HG03064 (cell line): Measurements from ENCODE around the gene RIPPLY3.
"Not testable (repeated sequence)": the region's sequence is repeated elsewhere in the genome, so short reads cannot be mapped to it uniquely, and the experiment has no call there.

Experiments used
- ATAC-seq: cut with Tn5 transposase; IDR thresholded peaks from one replicate; pipeline ENCODE4 v1.9.1; 2021; ENCODE audit warnings: low read depth; ENCODE audit not compliant: unreplicated experiment

The RIPPLY3 gene

GRCh38 chr21:36980280-36981048 lies 26.0 kb upstream of the RIPPLY3 start:
- ATAC-seq: no peak

DNA sequence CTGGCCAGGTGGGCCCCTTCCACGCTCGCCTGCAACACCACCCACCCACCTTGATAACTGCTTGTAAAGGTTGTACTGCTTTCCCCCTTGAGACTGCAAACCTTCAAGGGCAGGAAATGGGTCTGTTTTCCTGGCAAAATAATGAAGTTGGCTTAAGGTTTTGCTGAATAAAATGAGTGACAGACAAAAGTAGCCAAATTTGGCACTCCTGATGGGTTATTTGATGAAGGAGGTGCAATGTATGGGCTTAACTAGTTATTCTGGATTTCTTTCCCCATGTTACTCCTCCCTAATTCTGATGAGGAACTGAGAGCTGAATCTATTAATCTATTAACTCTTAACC lies 25.5 kb upstream of the RIPPLY3 start:
- ATAC-seq: no peak

GRCh38 chr21:36981977-36982700 lies 24.4 kb upstream of the RIPPLY3 start:
- no peak for ATAC-seq

- no peak for ATAC-seq
Measured at GRCh38 chr21:36985751-36986594, 20.5 kb upstream of the RIPPLY3 start.

DNA sequence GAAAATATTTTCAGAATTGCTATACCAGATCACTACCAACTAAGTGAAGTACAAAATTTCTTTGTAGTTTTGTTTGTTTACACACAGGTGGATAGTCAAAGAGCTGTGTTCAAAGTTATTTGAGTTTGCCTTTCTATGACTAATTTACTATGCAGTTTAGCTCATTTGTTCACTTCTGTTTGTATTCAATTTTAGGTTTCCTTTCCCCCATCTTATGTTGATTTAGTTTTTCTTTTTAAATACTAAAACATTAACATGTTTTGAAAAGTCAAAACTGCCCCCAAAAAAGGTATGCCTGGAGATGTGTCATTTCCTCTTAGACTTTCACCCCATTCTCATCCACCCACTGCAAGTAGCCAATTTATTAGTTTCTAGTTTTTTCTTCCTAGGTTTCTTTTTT lies 18.7 kb upstream of the RIPPLY3 start:
- no peak for ATAC-seq

- ATAC-seq: no peak
Measured at GRCh38 chr21:36988536-36988935, 18.0 kb upstream of the RIPPLY3 start.

- ATAC-seq: not testable (repeated sequence)
Measured at GRCh38 chr21:36989199-36989698, 17.3 kb upstream of the RIPPLY3 start.

DNA sequence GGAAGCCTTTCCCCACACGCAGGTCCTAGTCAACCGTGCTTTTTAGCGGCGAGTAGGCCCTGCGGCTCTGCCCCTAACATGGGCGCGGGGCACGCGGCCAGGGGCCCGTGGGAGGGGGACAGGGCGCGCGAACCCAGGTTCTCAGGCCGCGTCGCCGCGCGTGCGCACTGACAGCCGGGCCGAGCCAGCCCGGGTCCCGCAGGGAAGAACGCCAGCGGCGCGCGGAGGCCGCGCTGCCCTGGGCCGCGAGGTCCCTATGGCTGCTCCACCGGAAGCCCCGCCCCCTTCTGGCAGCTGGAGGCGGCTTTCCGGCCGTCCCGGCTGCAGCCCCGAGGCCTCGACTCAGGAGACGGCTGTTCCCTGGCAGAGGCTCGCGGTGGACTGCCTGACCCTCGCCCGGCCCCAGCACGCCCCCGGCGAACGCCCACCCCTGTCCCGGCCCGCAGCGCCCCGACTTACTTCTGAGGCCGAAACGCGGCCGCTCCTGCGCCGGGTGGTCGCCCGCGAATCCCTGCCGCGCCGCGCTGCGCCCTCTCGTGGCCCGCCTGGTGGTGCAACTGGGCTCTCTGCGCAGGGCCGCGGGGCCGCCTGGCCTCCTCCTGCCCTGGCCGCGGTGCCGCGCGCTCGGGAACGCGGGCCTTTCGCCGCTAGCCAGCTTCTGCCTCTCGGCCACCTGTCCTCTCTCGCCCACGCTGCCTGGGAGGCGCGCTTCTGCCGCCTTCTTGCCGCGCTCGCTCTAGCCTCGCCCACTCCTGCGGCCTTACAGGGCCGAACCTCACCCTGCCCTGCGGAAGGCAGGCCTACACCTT lies 16.6 kb upstream of the RIPPLY3 start:
- ATAC-seq: peak; percentile 86

DNA sequence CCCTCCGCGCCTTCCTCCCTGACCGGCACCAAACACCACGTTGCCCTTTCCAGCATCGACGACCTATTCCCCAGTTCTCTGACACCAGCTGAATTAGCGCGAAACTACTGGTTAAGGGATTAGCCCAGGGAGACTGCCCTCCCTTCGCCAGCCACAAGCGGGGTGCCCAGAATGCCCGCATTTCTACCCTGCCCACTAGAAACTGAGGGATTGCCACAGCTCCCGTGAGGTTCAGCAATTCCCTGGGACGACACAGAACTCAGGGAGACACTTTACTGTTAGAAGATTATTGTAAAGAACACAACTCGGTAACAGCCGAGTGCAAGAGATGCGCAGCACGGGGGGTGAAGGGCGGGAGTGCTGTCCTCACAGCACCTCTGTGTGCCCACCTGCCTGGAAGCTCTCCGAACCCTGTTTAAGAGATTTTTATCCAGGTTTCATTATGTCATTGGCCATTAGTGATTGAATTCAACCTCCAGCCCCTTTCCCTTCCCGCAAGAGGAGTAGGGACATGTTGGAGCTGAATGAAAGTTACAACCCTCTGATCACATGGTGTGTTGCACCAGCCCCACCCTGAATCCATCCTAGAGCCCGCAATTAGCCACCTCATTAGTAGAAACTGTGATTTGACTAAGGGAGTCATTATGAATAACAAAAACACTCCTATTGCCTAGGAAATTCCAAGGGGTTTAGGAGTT lies 15.8 kb upstream of the RIPPLY3 start:
- no peak for ATAC-seq

DNA sequence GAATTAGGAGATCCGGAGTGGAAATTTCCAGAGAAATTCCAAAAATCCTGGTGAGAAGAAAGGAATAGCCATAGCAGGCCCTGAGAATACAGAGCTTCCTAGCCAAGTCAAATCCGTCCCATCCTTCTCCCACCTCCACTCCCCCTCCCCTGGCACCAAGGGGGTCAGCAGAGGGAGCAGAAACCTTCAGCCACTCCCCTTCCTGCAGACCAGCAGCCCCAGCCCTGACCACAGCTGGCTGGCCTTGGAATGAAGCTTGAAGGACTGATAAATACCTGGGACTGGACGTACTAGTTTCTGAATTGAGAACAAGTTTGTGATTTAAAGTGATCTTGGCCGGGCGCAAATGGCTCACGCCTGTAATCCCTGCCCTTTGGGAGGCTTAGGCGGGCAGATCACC lies 13.8 kb upstream of the RIPPLY3 start:
- ATAC-seq: no peak

DNA sequence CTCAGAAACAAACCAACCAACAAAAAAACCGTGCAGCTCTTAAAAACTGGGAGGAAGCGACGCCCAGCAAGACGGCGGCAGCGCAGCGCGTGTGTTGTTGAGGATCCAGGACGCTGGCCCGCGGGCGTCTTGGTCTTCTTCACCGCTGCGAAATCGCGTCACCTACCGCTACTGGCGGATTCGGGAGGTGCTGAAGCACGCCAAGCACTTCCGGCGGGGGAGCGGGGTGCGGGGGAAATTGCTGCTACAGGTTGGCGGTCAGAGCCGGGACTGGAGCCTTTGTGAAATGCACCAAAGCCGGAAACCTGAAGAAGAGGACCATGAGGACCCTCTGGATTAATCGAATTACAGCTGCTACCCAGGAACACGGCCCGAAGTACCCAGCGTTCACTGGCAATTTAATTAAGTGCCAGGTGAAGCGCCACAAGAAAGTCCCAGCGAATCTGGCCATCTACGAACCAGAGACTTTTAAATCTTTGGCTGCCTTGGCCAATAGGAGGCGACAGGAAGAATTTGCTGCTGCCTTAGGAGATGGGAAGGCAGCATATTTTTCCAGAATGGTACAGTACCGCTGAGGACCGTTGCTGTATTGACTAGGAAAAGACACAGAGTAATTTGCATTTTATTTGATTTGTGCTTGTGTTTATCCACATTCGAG lies 11.9 kb upstream of the RIPPLY3 start:
- no peak for ATAC-seq

DNA sequence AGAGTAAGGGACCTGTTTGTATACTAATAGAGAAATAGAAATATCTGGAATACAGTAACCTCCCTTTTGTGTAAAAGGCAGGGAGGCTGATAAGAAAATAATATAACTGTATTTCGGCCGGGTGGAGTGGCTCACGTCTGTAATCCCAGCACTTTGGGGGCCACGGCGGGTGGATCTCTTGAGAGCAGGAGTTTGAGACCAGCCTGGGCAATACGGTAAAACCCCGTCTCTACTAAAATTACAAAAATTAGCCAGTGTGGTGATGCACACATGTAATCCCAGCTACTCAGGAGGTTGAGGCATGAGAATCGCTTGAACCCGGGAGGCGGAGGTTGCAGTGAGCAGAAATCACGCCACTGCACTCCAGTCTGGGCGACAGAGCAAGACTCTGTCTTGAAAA lies 11.2 kb upstream of the RIPPLY3 start:
- not testable (repeated sequence) for ATAC-seq

DNA sequence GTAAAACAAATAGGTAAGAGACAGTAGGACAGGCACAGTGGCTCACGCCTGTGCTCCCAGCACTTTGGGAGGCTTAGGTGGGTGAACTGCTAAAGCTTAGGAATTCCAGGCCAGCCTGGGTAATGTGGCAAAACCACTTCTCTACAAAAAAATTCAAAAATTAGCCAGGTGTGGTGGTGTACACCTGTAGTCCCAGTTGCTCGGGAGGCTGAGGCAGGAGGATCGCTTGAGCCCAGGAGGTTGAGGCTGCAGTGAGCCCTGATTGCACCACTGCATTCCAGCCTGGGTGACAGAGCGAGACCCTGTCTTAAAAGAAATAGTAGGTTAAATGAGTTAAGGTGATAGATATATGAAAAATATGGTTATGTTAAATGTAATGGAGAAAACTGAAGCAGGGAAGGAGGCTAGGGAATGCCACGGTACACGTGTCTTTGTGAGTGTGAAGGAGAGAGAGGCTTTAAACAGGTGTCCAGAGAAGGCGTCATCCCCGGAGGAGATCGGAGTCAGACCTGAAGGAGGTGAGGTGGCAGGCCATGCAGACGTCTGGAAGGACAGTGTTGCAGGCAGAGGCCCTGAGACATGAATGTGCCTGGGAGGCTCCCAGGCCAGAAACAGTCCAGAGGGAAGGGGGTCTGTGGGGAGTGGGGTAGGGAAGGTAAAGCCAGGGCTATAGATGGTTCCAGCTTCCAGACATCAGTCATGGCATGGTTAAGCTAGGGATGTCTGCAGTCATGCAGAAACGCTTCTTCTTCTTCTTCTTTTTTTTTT lies 7.2 kb upstream of the RIPPLY3 start:
- ATAC-seq: no peak

- no peak for ATAC-seq
Measured at GRCh38 chr21:37000381-37000780, 6.1 kb upstream of the RIPPLY3 start.

- no peak for ATAC-seq
Measured at GRCh38 chr21:37001441-37001840, 5.1 kb upstream of the RIPPLY3 start.

GRCh38 chr21:37002851-37003250 lies 3.7 kb upstream of the RIPPLY3 start:
- not testable (repeated sequence) for ATAC-seq

GRCh38 chr21:37003917-37004316 lies 2.6 kb upstream of the RIPPLY3 start:
- ATAC-seq: not testable (repeated sequence)
